Fibroblast of lung (primary cell): ENCODE data around the gene ACTN1. TPM values are rescaled to one million over a fixed set of nuclear protein-coding genes. Genes with fewer than 3 reads are reported as not detected.

Source experiments
- DNase-seq, 2 donors: peaks; one replicate each; pipeline versions ENCODE4 v3.0.0 to v3.0.0-alpha.2; 2010; ENCODE audit warnings: low read depth in 2 of 2
- H2AFZ ChIP-seq: 2 replicates; pipeline ENCODE4 v1.5.1; 2012; ENCODE audit warnings: low read length, control low read depth, inconsistent platforms
- H3K27ac ChIP-seq: 2 replicates; pipeline ENCODE4 v1.5.1; 2011; ENCODE audit warnings: low read length, control low read depth; ENCODE audit not compliant: insufficient read depth
- H3K27me3 ChIP-seq: 2 replicates; pipeline ENCODE4 v1.5.1; 2011; ENCODE audit warnings: mild to moderate bottlenecking, low read length; ENCODE audit not compliant: control insufficient read depth, insufficient read depth
- H3K36me3 ChIP-seq: 2 replicates; pipeline ENCODE4 v1.5.1; 2011; ENCODE audit warnings: low read length; ENCODE audit not compliant: control insufficient read depth, insufficient read depth
- H3K4me1 ChIP-seq: 2 replicates; pipeline ENCODE4 v1.5.1; 2011; ENCODE audit warnings: low read length; ENCODE audit not compliant: control insufficient read depth, insufficient read depth; ENCODE audit errors: extremely low read depth
- H3K4me2 ChIP-seq: 2 replicates; pipeline ENCODE4 v1.5.1; 2011; ENCODE audit warnings: low read length, control low read depth; ENCODE audit not compliant: insufficient read depth; ENCODE audit errors: extremely low read depth
- H3K4me3 ChIP-seq, 4 experiments: fragments of 200-600 bp in 1 of 4; sonication (generic) in 1 of 4; replicated peaks in 1 of 4; 2 replicates each; pipeline ENCODE4 v1.5.1; 2011 to 2016; ENCODE audit warnings: low read length in 4 of 4, low read depth in 3 of 4, mild to moderate bottlenecking in 3 of 4, control low read depth in 2 of 4, inconsistent platforms in 1 of 4, mixed read lengths in 1 of 4; ENCODE audit not compliant: insufficient read depth in 1 of 4; ENCODE audit errors: control extremely low read depth in 1 of 4
- H3K79me2 ChIP-seq: 2 replicates; pipeline ENCODE4 v1.5.1; 2012; ENCODE audit warnings: mild to moderate bottlenecking, low read length, inconsistent platforms; ENCODE audit not compliant: control insufficient read depth, insufficient read depth
- H3K9ac ChIP-seq: 2 replicates; pipeline ENCODE4 v1.5.1; 2011; ENCODE audit warnings: mild to moderate bottlenecking, low read length, control low read depth; ENCODE audit not compliant: insufficient read depth
- H3K9me3 ChIP-seq: 2 replicates; pipeline ENCODE4 v1.5.1; 2012; ENCODE audit warnings: low read depth, low read length; ENCODE audit not compliant: control insufficient read depth, insufficient read depth
- H4K20me1 ChIP-seq: 2 replicates; pipeline ENCODE4 v1.5.1; 2011; ENCODE audit warnings: low read length; ENCODE audit not compliant: control insufficient read depth, insufficient read depth; ENCODE audit errors: extremely low read depth
- EZH2 ChIP-seq: IDR thresholded peaks from 2 replicates; pipeline ENCODE4 v1.5.1; 2012; ENCODE audit warnings: low read length, control low read depth, mild to moderate bottlenecking; ENCODE audit errors: missing control alignments
- polyA plus RNA-seq, 2 donors: library from polyadenylated mRNA; depleted of rRNA in 1 of 2; stranded (reverse) in 1 of 2; unstranded in 1 of 2; fragments of >200 nt; gene quantifications; 2 replicates each; pipeline ENCODE4 v1.2.1, GENCODE V29; 2011 to 2012; ENCODE audit warnings: missing spikeins in 1 of 2
- total RNA-seq: library from RNA; depleted of rRNA; stranded (reverse); fragments of >200 nt; gene quantifications from 2 replicates; pipeline ENCODE4 v1.2.1, GENCODE V29; 2014
- TF ChIP-seq, protein P1 (sequence below), 2 donors: IDR thresholded peaks in 1 of 2; conservative IDR thresholded peaks in 1 of 2; 1 replicate in 1 of 2; 2 replicates in 1 of 2; pipeline ENCODE4 v1.5.1; 2011 to 2012; ENCODE audit warnings: low read length in 2 of 2, control low read depth in 1 of 2, inconsistent platforms in 1 of 2, low read depth in 1 of 2, mild to moderate bottlenecking in 1 of 2

Gene ACTN1
- total and polyA plus RNA-seq, 2 donors (not counting 1 experiment from before 2014, with no cell fraction given) = 254 to 729 TPM

DNA sequence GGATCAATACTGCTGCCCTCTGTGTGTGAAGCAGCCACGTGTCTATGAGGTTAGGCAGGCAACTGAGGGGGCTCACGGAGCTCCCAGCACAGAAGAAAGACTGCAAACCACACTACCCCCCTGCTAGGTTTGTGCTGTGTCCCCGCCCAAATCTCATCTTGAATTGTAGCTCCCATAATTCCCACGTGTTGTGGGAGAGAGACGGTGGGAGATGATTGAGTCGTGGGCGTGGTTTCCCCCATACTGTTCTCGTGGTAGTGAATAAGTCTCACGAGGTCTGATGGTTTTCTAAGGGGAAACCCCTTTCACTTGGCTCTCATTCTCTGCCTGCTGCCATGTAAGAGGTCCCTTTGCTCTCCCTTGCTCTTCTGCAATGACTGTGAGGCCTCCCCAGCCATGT is 68.6 kb downstream of the ACTN1 start:
- TF ChIP-seq EZH2 = no peak
- TF ChIP-seq, protein P1, sequence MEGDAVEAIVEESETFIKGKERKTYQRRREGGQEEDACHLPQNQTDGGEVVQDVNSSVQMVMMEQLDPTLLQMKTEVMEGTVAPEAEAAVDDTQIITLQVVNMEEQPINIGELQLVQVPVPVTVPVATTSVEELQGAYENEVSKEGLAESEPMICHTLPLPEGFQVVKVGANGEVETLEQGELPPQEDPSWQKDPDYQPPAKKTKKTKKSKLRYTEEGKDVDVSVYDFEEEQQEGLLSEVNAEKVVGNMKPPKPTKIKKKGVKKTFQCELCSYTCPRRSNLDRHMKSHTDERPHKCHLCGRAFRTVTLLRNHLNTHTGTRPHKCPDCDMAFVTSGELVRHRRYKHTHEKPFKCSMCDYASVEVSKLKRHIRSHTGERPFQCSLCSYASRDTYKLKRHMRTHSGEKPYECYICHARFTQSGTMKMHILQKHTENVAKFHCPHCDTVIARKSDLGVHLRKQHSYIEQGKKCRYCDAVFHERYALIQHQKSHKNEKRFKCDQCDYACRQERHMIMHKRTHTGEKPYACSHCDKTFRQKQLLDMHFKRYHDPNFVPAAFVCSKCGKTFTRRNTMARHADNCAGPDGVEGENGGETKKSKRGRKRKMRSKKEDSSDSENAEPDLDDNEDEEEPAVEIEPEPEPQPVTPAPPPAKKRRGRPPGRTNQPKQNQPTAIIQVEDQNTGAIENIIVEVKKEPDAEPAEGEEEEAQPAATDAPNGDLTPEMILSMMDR (conservative IDR thresholded peaks at IDR 0.05 in 1 of 2, IDR thresholded peaks at IDR 0.05 in 1 of 2; ENCODE audit: low read depth in 1 of 2, low read length in 2 of 2) = no peak
- Histone ChIP-seq H3K4me2 (no peak overlapping the region), H2AFZ (no peak overlapping the region), H3K4me1 (peaks cover 3% of the 10 kb centered on the region), H3K27ac (no peak overlapping the region), H3K9me3 (no peaks in the 10 kb centered on the region), H3K9ac (no peak overlapping the region), H3K27me3 (no peaks in the 10 kb centered on the region), H3K36me3 (peaks cover 28% of the 10 kb centered on the region), H3K79me2 (peaks cover 70% of the 10 kb centered on the region), H4K20me1 (peaks cover 2% of the 10 kb centered on the region), H3K4me3 (no peak overlapping the region)
- no peak for DNase-seq

DNA sequence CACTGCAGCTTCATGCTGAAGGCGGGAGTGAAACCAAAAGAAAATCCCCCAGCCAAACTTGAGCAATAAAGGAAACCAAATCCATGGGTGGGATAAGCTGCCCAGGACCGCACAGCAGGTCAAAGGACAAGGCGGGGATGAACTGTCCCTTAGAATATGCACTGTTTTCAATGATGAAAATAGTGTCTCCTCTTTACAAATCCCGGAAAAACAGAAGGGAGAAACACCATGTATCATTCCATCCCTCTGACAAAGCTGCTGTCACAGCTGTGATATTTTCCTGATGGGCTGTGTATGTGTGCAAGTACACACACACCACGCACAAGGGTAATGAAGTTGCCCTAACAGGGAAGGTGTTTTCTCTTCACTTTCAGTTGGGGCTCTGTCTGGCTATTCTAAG is 70.3 kb downstream of the ACTN1 start:
- H3K27me3 ChIP-seq = no peaks in the 10 kb centered on the region
- H4K20me1 ChIP-seq = peaks cover 2% of the 10 kb centered on the region
- no peaks in the 10 kb centered on the region for H3K9me3 ChIP-seq
- H3K27ac ChIP-seq = no peak overlapping the region
- H3K4me3 ChIP-seq = no peak overlapping the region
- DNase-seq = no peak
- H3K4me1 ChIP-seq = peaks cover 3% of the 10 kb centered on the region
- H2AFZ ChIP-seq = no peak overlapping the region
- H3K9ac ChIP-seq = no peak overlapping the region
- peaks cover 41% of the 10 kb centered on the region for H3K36me3 ChIP-seq
- H3K4me2 ChIP-seq = no peak overlapping the region
- H3K79me2 ChIP-seq = peaks cover 68% of the 10 kb centered on the region
- TF ChIP-seq, protein P1 (conservative IDR thresholded peaks at IDR 0.05 in 1 of 2, IDR thresholded peaks at IDR 0.05 in 1 of 2; ENCODE audit: low read depth in 1 of 2, low read length in 2 of 2) = no peak
- TF ChIP-seq EZH2 = no peak

DNA sequence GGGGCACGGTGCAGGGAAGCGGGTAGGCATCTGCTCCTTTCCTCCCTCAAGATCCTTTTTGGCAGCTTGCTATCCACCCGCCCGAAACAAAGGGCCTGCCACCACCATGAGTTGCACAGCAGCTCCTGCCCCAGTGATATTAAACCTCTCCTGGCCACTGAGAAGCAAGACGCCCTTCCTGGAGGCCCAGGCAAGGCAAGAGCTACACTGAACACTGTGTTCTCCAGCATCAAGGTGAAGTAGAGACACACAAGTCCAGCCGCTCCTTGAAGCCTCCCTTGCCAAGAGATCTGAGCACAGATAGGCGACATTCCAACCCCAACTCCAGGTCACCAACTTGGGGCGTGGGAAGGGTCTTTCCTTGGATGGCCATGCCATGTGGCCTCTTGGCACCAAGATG is 70.9 kb downstream of the ACTN1 start:
- no peak overlapping the region for H3K4me3 ChIP-seq
- no peak overlapping the region for H3K9ac ChIP-seq
- H3K4me2 ChIP-seq = no peak overlapping the region
- peaks cover 43% of the 10 kb centered on the region for H3K36me3 ChIP-seq
- DNase-seq = no peak
- H2AFZ ChIP-seq = no peak overlapping the region
- H3K4me1 ChIP-seq = no peaks in the 10 kb centered on the region
- no peaks in the 10 kb centered on the region for H3K9me3 ChIP-seq
- peaks cover 2% of the 10 kb centered on the region for H4K20me1 ChIP-seq
- no peaks in the 10 kb centered on the region for H3K27me3 ChIP-seq
- TF ChIP-seq, protein P1 (conservative IDR thresholded peaks at IDR 0.05 in 1 of 2, IDR thresholded peaks at IDR 0.05 in 1 of 2; ENCODE audit: low read depth in 1 of 2, low read length in 2 of 2) = no peak
- no peak for TF ChIP-seq EZH2
- no peak overlapping the region for H3K27ac ChIP-seq
- H3K79me2 ChIP-seq = peaks cover 66% of the 10 kb centered on the region
